Psoas muscle (tissue), 8 donors: ENCODE measurements around the gene SORBS1. TPM values are rescaled to one million over a fixed set of nuclear protein-coding genes. Genes with fewer than 3 reads are reported as not detected.

Source experiments
- ATAC-seq, 4 donors: fragments of 200-7000 bp; cut with Tn5 transposase; one replicate each; pipeline ENCODE4 v1.9.1; 2020; ENCODE audit warnings: moderate library complexity in 3 of 4, mild to moderate bottlenecking in 2 of 4
- DNase-seq, 2 donors: peaks; one replicate each; pipeline ENCODE4 v3.0.0-alpha.2; 2020
- H3K27ac ChIP-seq: fragments of 200-600 bp; one replicate; pipeline ENCODE4 v1.8.0; 2022
- H3K27me3 ChIP-seq, 3 donors: fragments of 200-600 bp in 1 of 3; one replicate each; pipeline versions ENCODE4 v1.6.1 to v1.8.0; 2013 to 2022; ENCODE audit warnings: low read length in 2 of 3, mild to moderate bottlenecking in 2 of 3, moderate library complexity in 1 of 3; ENCODE audit not compliant: insufficient read depth in 3 of 3
- H3K36me3 ChIP-seq, 2 donors: fragments of 200-600 bp in 1 of 2; one replicate each; pipeline versions ENCODE4 v1.6.1 to v1.8.0; 2013 to 2022; ENCODE audit warnings: low read depth in 1 of 2, mild to moderate bottlenecking in 1 of 2, moderate library complexity in 1 of 2; ENCODE audit not compliant: insufficient read depth in 1 of 2
- H3K4me1 ChIP-seq: fragments of 200-600 bp; one replicate; pipeline ENCODE4 v1.8.0; 2022
- H3K4me3 ChIP-seq: fragments of 200-600 bp; one replicate; pipeline ENCODE4 v1.8.0; 2022; ENCODE audit warnings: mild to moderate bottlenecking
- H3K9me3 ChIP-seq: fragments of 200-600 bp; one replicate; pipeline ENCODE4 v1.8.0; 2022
- CTCF ChIP-seq: fragments of 200-600 bp; IDR thresholded peaks from one replicate; pipeline ENCODE4 v1.8.0; 2022; ENCODE audit warnings: antibody characterized with exemption
- WGBS, 3 donors: extraction: QIAGEN DNeasy Blood & Tissue Kit; methylation state at CpG; one replicate each; pipeline versions ENCODE4 v1.1.6 to v1.1.7; 2013; 5-methylcytosine and 5-hydroxymethylcytosine counted together
- intact Hi-C, 2 donors: fragments of 100-400 bp; cut with DNase I; formaldehyde crosslinking; loops; one replicate each; pipeline versions ENCODE4 v1.11.0 to v1.14.2; 2022
- polyA plus RNA-seq, 3 donors: library from polyadenylated mRNA; stranded (reverse); fragments of 200-250 nt; gene quantifications; one replicate each; pipeline ENCODE4 v1.2.3, GENCODE V29; 2013
- total RNA-seq, 4 donors: library from RNA; stranded (reverse); fragmentation: NEBNext Ultra II Directional in 2 of 4; extraction: Animal tissue kit (Norgen Biotek cat#: 25700) in 2 of 4; gene quantifications; one replicate each; pipeline versions ENCODE4 v1.2.1 to v1.2.4, GENCODE V29; 2021 to 2023
- donor health status: healthy with polysubstance abuse.
- donor health status: DM: no; HTN: no; CAD: no; lungs with moderate emphysema.
- donor health status: Bipolar disorder and iron deficiency.
- donor health status: healthy.
- donor health status: DM: yes; HTN: yes; CAD: no.
- donor health status: DM: no; HTN: no; CAD: no.
- donor health status: DM: no; HTN: no; CAD: no.
- donor health status: DM: yes; HTN: yes; CAD: no.

SORBS1 gene
- total and polyA plus RNA-seq, 7 donors = 17.3 to 306 (median 145) TPM

- peak overlapping the region; percentile 46 for H3K27ac ChIP-seq
- H3K9me3 ChIP-seq = no peaks in the 10 kb centered on the region
- H3K27me3 ChIP-seq = no peaks in the 10 kb centered on the region
- no peak overlapping the region for H3K4me3 ChIP-seq
- DNase-seq (no peak), ATAC-seq (peak in 2 of 4 donors; percentile 31 to 33)
- no peaks in the 10 kb centered on the region for H3K4me1 ChIP-seq
- 70 to 80% (median 78%) methylated on average over 6 of the region's 6 CpGs for WGBS, 3 donors
- H3K36me3 ChIP-seq = peaks cover 0 to 88% of the 10 kb centered on the region in 2 donors
- intact Hi-C loops = no loop called here
- TF ChIP-seq CTCF = no peak
Observed at GRCh38 chr10:95343573-95343972, 217.6 kb downstream of the SORBS1 start.

GRCh38 chr10:95341716-95342130, 219.4 kb downstream of the SORBS1 start:
- peaks cover 0 to 96% of the 10 kb centered on the region in 2 donors for H3K36me3 ChIP-seq
- intact Hi-C loops = no loop called here
- 84 to 90% (median 86%) methylated on average over 3 of the region's 3 CpGs for WGBS, 3 donors
- H3K9me3 ChIP-seq = no peaks in the 10 kb centered on the region
- H3K27ac ChIP-seq = no peak overlapping the region
- no peak overlapping the region for H3K4me3 ChIP-seq
- no peak for DNase-seq
- no peak for ATAC-seq
- no peak for TF ChIP-seq CTCF
- no peaks in the 10 kb centered on the region for H3K4me1 ChIP-seq
- no peaks in the 10 kb centered on the region for H3K27me3 ChIP-seq

- intact Hi-C loops = no loop called here
- WGBS, 3 donors = 89 to 97% (median 96%) methylated on average over 1 of the region's 1 CpG
- no peak for TF ChIP-seq CTCF
- Histone ChIP-seq H3K36me3 (peaks cover 0 to 95% of the 10 kb centered on the region in 2 donors), H3K9me3 (no peaks in the 10 kb centered on the region), H3K4me1 (peaks cover 13% of the 10 kb centered on the region), H3K4me3 (no peak overlapping the region), H3K27ac (no peak overlapping the region), H3K27me3 (no peaks in the 10 kb centered on the region)
- no peak for ATAC-seq
- DNase-seq = no peak
Observed at GRCh38 chr10:95339863-95340262, 221.3 kb downstream of the SORBS1 start.

- Histone ChIP-seq H3K27me3 (no peaks in the 10 kb centered on the region), H3K27ac (no peak overlapping the region), H3K36me3 (peaks cover 0 to 84% of the 10 kb centered on the region in 2 donors), H3K4me3 (no peak overlapping the region), H3K9me3 (no peaks in the 10 kb centered on the region), H3K4me1 (peaks cover 25% of the 10 kb centered on the region)
- 78 to 86% (median 80%) methylated on average over 10 of the region's 10 CpGs for WGBS, 3 donors
- no peak for DNase-seq
- peak in 1 of 4 donors; percentile 27 for ATAC-seq
- no peak for TF ChIP-seq CTCF
- intact Hi-C loops = no loop called here
Observed at GRCh38 chr10:95337423-95338160, 223.6 kb downstream of the SORBS1 start.

GRCh38 chr10:95336702-95337101, 224.5 kb downstream of the SORBS1 start:
- WGBS, 3 donors = 92 to 96% (median 95%) methylated on average over 9 of the region's 9 CpGs
- ATAC-seq = peak in 1 of 4 donors; percentile 1
- DNase-seq = no peak
- Histone ChIP-seq H3K4me3 (no peak overlapping the region), H3K27ac (peak overlapping the region; percentile 83), H3K9me3 (no peaks in the 10 kb centered on the region), H3K36me3 (peaks cover 0 to 78% of the 10 kb centered on the region in 2 donors), H3K27me3 (no peaks in the 10 kb centered on the region), H3K4me1 (peaks cover 25% of the 10 kb centered on the region)
- intact Hi-C loops = no loop called here
- TF ChIP-seq CTCF = no peak
